AG04450 (cell line): Measurements from ENCODE around the gene AKT1S1. TPM values are rescaled to one million over a fixed set of nuclear protein-coding genes. Genes with fewer than 3 reads are reported as not detected.

Experiments
- CTCF ChIA-PET: fragments of 300-600, 350-600 bp; formaldehyde crosslinking; extraction: SDS; loops from one replicate; lab custom pipeline; 2022; ENCODE audit warnings: antibody characterized with exemption, inconsistent platforms; lab: Charles Lee
- POLR2A ChIA-PET: fragments of 350-600 bp; formaldehyde crosslinking; extraction: SDS; loops from one replicate; lab custom pipeline; 2021; ENCODE audit warnings: antibody characterized with exemption, inconsistent platforms; lab: Yijun Ruan, JAX
- DNase-seq: peaks from one replicate; pipeline ENCODE4 v3.0.0-alpha.2; 2011; ENCODE audit warnings: low read depth, low spot score
- H3K27ac ChIP-seq: one replicate; pipeline ENCODE4 v1.5.1; 2012; ENCODE audit warnings: low read depth, low read length, control low read depth
- H3K27me3 ChIP-seq: one replicate; pipeline ENCODE4 v1.6.0; 2012; ENCODE audit warnings: low read length; ENCODE audit not compliant: control insufficient read depth, insufficient read depth
- H3K4me3 ChIP-seq: 2 replicates; pipeline ENCODE4 v1.5.1; 2011; ENCODE audit warnings: mild to moderate bottlenecking, low read depth, low read length, control low read depth
- H3K9me3 ChIP-seq: 2 replicates; pipeline ENCODE4 v1.5.1; 2012; ENCODE audit warnings: low read length; ENCODE audit not compliant: control insufficient read depth, insufficient read depth
- polyA plus RNA-seq: library from polyadenylated mRNA; depleted of rRNA; stranded (reverse); fragments of >200 nt; gene quantifications from 2 replicates; pipeline ENCODE4 v1.2.3, GENCODE V29; 2011
- TF ChIP-seq, protein P1 (sequence below): IDR thresholded peaks from 2 replicates; pipeline ENCODE4 v1.5.1; 2011; ENCODE audit warnings: low read depth, low read length, control low read depth, inconsistent platforms

AKT1S1 gene
- polyA plus RNA-seq, 1 experiment: 27.5 TPM

- H3K9me3 ChIP-seq: peaks cover 13% of the 10 kb centered on the region
- H3K27me3 ChIP-seq: no peaks in the 10 kb centered on the region
- TF ChIP-seq, protein P1, sequence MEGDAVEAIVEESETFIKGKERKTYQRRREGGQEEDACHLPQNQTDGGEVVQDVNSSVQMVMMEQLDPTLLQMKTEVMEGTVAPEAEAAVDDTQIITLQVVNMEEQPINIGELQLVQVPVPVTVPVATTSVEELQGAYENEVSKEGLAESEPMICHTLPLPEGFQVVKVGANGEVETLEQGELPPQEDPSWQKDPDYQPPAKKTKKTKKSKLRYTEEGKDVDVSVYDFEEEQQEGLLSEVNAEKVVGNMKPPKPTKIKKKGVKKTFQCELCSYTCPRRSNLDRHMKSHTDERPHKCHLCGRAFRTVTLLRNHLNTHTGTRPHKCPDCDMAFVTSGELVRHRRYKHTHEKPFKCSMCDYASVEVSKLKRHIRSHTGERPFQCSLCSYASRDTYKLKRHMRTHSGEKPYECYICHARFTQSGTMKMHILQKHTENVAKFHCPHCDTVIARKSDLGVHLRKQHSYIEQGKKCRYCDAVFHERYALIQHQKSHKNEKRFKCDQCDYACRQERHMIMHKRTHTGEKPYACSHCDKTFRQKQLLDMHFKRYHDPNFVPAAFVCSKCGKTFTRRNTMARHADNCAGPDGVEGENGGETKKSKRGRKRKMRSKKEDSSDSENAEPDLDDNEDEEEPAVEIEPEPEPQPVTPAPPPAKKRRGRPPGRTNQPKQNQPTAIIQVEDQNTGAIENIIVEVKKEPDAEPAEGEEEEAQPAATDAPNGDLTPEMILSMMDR: no peak
- H3K27ac ChIP-seq: no peak overlapping the region
- CTCF ChIA-PET: no interaction called here
- DNase-seq: no peak
- POLR2A ChIA-PET: interaction anchor here (0.7 kb wide), 1 partner anchor 10 kb away, joined by 5 read pairs; no protein-coding TSS in a partner anchor
- no peak overlapping the region for H3K4me3 ChIP-seq
Observed at GRCh38 chr19:49879243-49879963, 2.2 kb upstream of the AKT1S1 start.

DNA sequence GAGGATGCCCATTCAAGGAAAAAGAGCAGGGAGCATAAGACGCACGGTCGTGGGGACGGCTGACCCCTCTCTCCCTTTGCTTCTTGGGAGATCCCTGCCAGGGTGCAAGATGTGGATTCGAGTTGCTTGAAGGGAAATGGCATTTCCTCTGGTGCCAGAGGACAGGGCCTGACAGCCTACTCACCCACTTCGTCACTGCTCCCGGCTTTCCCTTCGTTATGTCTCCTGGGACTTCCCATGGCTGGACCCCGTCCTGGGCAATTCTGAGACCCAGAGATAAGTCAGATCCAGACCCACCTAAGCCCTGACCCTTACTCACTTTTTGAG is 1.6 kb upstream of the AKT1S1 start:
- no peak for DNase-seq
- TF ChIP-seq, protein P1: no peak
- Histone ChIP-seq H3K27me3 (no peaks in the 10 kb centered on the region), H3K4me3 (peak overlapping the region; percentile 89), H3K27ac (no peak overlapping the region), H3K9me3 (peaks cover 13% of the 10 kb centered on the region)
- POLR2A ChIA-PET: no interaction called here
- CTCF ChIA-PET: no interaction called here

DNA sequence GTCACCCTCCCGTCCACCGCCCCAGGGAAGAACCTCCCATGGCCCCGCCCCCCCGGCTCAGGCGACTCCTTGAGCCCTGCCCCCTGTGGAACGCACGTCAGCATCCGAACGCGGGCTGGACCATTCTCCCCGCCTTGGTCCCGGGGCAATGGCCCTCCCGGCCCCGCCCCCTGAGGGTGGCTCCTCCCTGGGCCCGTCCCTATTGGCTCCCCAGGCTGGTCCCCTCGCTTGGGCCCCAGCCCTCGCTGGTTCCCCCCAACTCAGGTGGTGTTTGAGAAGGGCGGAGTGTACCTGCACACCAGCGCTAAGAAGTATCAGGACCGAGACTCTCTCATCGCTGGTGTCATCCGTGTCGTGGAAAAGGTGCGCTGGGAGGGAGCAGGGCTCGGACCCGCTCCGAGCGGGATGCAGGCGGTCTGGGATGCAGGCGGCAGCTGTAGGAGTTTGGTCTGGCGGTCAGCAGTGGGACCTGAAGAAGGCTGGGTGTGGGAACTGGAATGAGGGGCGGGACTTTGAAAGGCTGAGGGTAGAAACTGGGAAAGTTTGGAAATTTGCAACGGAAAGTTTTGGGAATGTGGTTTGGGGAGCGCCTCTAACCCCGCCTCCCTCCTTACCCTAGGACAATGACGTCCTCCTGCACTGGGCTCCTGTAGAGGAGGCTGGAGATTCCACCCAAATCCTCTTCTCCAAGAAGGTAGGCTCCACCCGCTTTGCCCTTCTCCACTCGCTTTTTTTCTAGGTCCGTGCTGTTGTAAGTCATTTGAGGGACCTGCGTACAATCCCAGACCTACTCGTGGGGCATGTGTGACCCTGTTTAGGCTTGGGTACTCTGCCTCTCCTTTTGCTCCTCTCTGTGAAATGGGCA is 956 bp upstream of the AKT1S1 start:
- peak overlapping the region; percentile 89 for H3K4me3 ChIP-seq
- TF ChIP-seq, protein P1: no peak
- peak; percentile 92 for DNase-seq
- ChIA-PET POLR2A (interaction anchor here (0.5 to 2.2 kb wide), 6 partner anchors 13 to 172 kb away, joined by 3 to 13 read pairs (median 4); partner anchors contain the start of genes MED25 and PTOV1), CTCF (no interaction called here)
- H3K9me3 ChIP-seq: peaks cover 12% of the 10 kb centered on the region
- peak overlapping the region; percentile 100 for H3K27ac ChIP-seq
- no peaks in the 10 kb centered on the region for H3K27me3 ChIP-seq

GRCh38 chr19:49876422-49877019 is 634 bp downstream of the AKT1S1 start:
- TF ChIP-seq, protein P1: no peak
- Histone ChIP-seq H3K27me3 (no peaks in the 10 kb centered on the region), H3K4me3 (peak overlapping the region; percentile 98), H3K27ac (peak overlapping the region; percentile 100), H3K9me3 (no peaks in the 10 kb centered on the region; the same call in 1 of the 2 replicates)
- ChIA-PET CTCF (no interaction called here), POLR2A (interaction anchor here (0.6 to 2.2 kb wide), 9 partner anchors 7 to 200 kb away, joined by 3 to 13 read pairs (median 3); partner anchors contain the start of genes ATF5, NUP62, PRMT1 and PTOV1)
- DNase-seq: peak; percentile 99
